Pancreas (tissue), 10 donors: ENCODE results near the gene GSC2. TPM values are rescaled to one million over a fixed set of nuclear protein-coding genes. Genes with fewer than 3 reads are reported as not detected.

ENCODE experiments used
- ATAC-seq, 4 donors: fragments of 200-7000 bp; cut with Tn5 transposase; one replicate each; pipeline versions ENCODE4 v1.8.0 to v1.9.1; 2020; ENCODE audit warnings: mild to moderate bottlenecking in 4 of 4, moderate library complexity in 4 of 4
- DNase-seq, 6 donors: peaks; one replicate each; pipeline ENCODE4 v3.0.0-alpha.2; 2020
- FAIRE-seq: peaks from 2 replicates; lab custom pipeline; 2012; peaks lifted over from hg19 to GRCh38; lab: Jason Lieb, UNC
- H3K27ac ChIP-seq, 4 donors: fragments of 200-600 bp; sonication (generic); 1 replicate in 3 of 4; 2 replicates in 1 of 4; pipeline versions ENCODE4 v1.5.0 to v1.8.0; 2020
- H3K27me3 ChIP-seq, 4 donors: fragments of 200-600 bp; one replicate each; pipeline ENCODE4 v1.8.0; 2021
- H3K36me3 ChIP-seq, 3 donors: fragments of 200-600 bp; sonication (generic) in 1 of 3; one replicate each; pipeline versions ENCODE4 v1.5.0 to v1.8.0; 2020 to 2021
- H3K4me1 ChIP-seq, 3 donors: fragments of 200-600 bp; one replicate each; pipeline ENCODE4 v1.8.0; 2021
- H3K4me3 ChIP-seq, 4 donors: fragments of 200-600 bp; sonication (generic) in 2 of 4; one replicate each; pipeline versions ENCODE4 v1.5.0 to v1.8.0; 2020 to 2021
- H3K9me3 ChIP-seq, 4 donors: fragments of 200-600 bp; one replicate each; pipeline ENCODE4 v1.8.0; 2021
- CTCF ChIP-seq, 4 donors: fragments of 200-600 bp; sonication (generic) in 3 of 4; IDR thresholded peaks; one replicate each; pipeline versions ENCODE4 v1.5.0 to v1.8.0; 2021; ENCODE audit warnings: antibody characterized with exemption in 4 of 4
- WGBS, 2 donors: extraction: QIAGEN DNeasy Blood & Tissue Kit; methylation state at CpG; one replicate each; pipeline ENCODE4 v1.1.7; 2013; 5-methylcytosine and 5-hydroxymethylcytosine counted together
- intact Hi-C, 3 donors: fragments of 100-400 bp; cut with DNase I; formaldehyde crosslinking; loops; one replicate each; pipeline versions ENCODE4 v1.11.1 to v1.14.2; 2022
- polyA plus RNA-seq, 2 donors: library from polyadenylated mRNA; stranded (reverse); fragments of 200-250 nt; gene quantifications; one replicate each; pipeline ENCODE4 v1.2.3, GENCODE V29; 2013
- total RNA-seq, 6 donors: library from RNA; stranded (reverse); fragmentation: NEBNext Ultra II Directional in 4 of 6; extraction: Animal tissue kit (Norgen Biotek cat#: 25700) in 4 of 6; gene quantifications; one replicate each; pipeline versions ENCODE4 v1.2.1 to v1.2.4, GENCODE V29; 2021 to 2023
- donor health status: healthy with polysubstance abuse.
- donor health status: DM: no; HTN: no; CAD: no; lungs with moderate emphysema.
- donor health status: DM: no; HTN: no; CAD: no.
- donor health status: control.
- donor health status: control.
- donor health status: Bipolar disorder and iron deficiency.
- donor health status: DM: yes; HTN: yes; CAD: no.
- donor health status: DM: no; HTN: no; CAD: no.
- donor health status: DM: no; HTN: no; CAD: no.
- donor health status: DM: yes; HTN: yes; CAD: no.

GSC2 gene
- total and polyA plus RNA-seq, 8 donors = not detected

- ATAC-seq = no peak
- Histone ChIP-seq H3K4me1 (no peaks in the 10 kb centered on the region), H3K27ac (no peak overlapping the region), H3K36me3 (no peaks in the 10 kb centered on the region), H3K4me3 (no peak overlapping the region), H3K9me3 (no peaks in the 10 kb centered on the region), H3K27me3 (no peaks in the 10 kb centered on the region)
- DNase-seq = peak in 1 of 6 donors; percentile 58
- no peak for FAIRE-seq
- no peak for TF ChIP-seq CTCF (IDR thresholded peaks at IDR 0.05)
- WGBS, 2 donors = 82 to 87% methylated on average over 20 of the region's 20 CpGs
- intact Hi-C loops = no loop called here
Measured at GRCh38 chr22:19184276-19184997, 34.3 kb upstream of the GSC2 start.

GRCh38 chr22:19183216-19183615, 33.1 kb upstream of the GSC2 start:
- intact Hi-C loops = no loop called here
- Histone ChIP-seq H3K27ac (no peak overlapping the region), H3K4me3 (no peak overlapping the region), H3K27me3 (no peaks in the 10 kb centered on the region), H3K36me3 (no peaks in the 10 kb centered on the region), H3K9me3 (no peaks in the 10 kb centered on the region), H3K4me1 (no peaks in the 10 kb centered on the region)
- no peak for TF ChIP-seq CTCF (IDR thresholded peaks at IDR 0.05)
- WGBS, 2 donors = 81 to 84% methylated on average over 9 of the region's 9 CpGs
- ATAC-seq = no peak
- DNase-seq = no peak
- FAIRE-seq = no peak

DNA sequence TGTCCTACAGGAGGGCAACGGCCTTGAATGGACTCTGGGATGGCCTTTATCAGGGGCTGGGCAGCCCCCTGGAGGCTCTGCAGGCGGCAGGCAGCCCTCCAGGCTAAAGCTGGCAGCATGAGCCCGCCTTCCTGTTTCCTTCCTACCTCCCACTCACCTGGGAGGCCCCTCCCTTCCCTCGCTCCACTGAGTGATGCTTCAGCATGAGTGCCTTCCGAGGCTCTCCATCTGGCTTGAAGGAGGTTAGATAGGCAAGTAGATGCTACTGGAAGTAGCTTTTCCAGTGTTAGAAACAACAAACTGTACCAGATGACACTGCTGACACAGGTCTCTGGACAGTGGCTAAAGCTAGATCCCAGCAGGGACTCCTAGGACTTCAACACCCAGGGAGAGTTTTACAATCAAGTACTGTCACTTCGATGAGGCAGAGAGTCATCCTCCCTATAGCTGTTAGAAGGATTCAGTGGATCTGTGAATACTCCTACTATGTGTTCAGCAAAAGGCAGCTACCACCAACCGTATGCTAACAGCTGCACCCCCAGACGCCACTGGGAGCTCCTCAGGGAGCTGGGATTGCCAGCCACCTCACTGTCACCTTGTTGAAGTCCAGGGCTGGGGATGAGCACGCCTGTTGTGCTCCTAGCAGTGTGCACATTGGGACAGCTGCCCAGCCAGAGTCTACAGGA, 32.5 kb upstream of the GSC2 start:
- Histone ChIP-seq H3K4me3 (no peak overlapping the region), H3K4me1 (peaks cover 0 to under 1% (median 0%) of the 10 kb centered on the region in 3 donors), H3K27ac (no peak overlapping the region), H3K36me3 (no peaks in the 10 kb centered on the region), H3K27me3 (no peaks in the 10 kb centered on the region), H3K9me3 (no peaks in the 10 kb centered on the region)
- intact Hi-C loops = no loop called here
- WGBS, 2 donors = 65 to 73% methylated on average over 9 of the region's 9 CpGs
- DNase-seq = no peak
- no peak for TF ChIP-seq CTCF (IDR thresholded peaks at IDR 0.05)
- no peak for ATAC-seq
- no peak for FAIRE-seq

- no peak for DNase-seq
- WGBS, 2 donors = 72 to 84% methylated on average over 12 of the region's 12 CpGs
- intact Hi-C loops = no loop called here
- H3K27me3 ChIP-seq = no peaks in the 10 kb centered on the region
- no peak for TF ChIP-seq CTCF (IDR thresholded peaks at IDR 0.05)
- H3K4me1 ChIP-seq = peaks cover 0 to 6% (median 6%) of the 10 kb centered on the region in 3 donors
- no peak overlapping the region for H3K27ac ChIP-seq
- H3K36me3 ChIP-seq = no peaks in the 10 kb centered on the region
- H3K4me3 ChIP-seq = no peak overlapping the region
- no peaks in the 10 kb centered on the region for H3K9me3 ChIP-seq
- no peak for ATAC-seq
- FAIRE-seq = no peak
Measured at GRCh38 chr22:19181786-19182471, 31.8 kb upstream of the GSC2 start.
